IPS DF 4.7 (cell line): ENCODE results near the gene NIPSNAP3A.
"Not testable (repeated sequence)": the region's sequence is repeated elsewhere in the genome, so short reads cannot be mapped to it uniquely, and the experiment has no call there.

Source experiments
- DNase-seq: peaks from one replicate; pipeline ENCODE4 v3.0.0-alpha.2; 2013; ENCODE audit warnings: low spot score; ENCODE audit errors: extremely low read depth

The NIPSNAP3A gene

DNA sequence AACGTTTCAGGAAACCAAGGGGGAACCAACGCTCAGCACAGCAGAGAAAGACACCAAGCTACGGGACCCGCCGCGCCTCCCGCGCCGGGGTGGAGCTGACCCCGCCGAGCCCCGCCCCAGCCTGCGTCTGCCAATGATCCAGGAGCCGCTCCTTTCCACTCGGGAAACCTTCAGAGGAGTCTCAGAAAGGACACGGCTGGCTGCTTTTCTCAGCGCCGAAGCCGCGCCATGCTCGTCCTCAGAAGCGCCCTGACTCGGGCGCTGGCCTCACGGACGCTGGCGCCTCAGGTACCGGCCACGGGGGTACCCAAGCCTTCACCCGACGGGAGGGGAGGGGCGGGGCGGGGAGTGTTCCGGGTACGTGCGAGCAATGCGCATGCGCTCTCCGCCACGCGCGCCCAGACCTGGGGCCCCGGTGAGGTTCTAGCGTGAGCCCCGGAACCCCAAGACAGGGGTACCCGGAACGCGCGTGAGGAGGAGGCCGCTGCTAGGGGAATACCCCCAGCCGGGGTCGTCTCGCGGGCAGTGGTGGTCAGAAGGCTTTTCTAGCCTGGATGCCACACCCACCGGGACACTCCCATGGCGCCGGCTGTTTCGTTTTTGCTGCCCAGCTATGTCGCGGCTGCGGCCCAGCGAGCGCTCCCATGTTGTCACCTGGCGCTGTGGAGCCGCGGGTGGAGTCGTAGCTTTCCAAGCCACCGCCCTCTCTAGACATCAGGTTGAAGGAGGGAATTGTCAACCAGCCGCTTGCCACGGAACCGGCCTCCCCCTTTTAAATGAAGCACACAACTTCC is at the start of gene NIPSNAP3A:
Gene NIPSNAP3A (plus strand): TSS at position 119 of the 794 bp plus-strand sequence. CDS start 110 bp downstream, at position 229.
- DNase-seq, result no peak

DNA sequence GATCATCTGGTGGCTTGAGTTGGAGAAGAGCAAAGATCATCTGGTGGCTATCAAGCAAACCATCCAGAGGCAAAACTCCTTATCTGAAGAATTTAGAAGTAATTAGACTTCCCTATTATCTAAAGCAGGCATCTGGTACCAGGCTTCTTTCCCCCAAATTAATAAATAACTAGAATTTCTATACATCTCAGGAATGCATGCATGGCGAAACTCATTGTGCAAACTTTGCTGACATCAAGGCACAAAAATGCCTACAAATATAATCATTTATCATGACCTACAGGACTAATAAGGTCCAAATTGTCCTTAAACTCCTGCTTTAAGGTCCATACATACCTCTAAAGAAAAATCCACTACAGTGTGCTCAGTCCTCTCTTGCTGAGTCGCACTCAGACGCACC is 47.2 kb upstream of the NIPSNAP3A start:
- DNase-seq, result no peak

DNA sequence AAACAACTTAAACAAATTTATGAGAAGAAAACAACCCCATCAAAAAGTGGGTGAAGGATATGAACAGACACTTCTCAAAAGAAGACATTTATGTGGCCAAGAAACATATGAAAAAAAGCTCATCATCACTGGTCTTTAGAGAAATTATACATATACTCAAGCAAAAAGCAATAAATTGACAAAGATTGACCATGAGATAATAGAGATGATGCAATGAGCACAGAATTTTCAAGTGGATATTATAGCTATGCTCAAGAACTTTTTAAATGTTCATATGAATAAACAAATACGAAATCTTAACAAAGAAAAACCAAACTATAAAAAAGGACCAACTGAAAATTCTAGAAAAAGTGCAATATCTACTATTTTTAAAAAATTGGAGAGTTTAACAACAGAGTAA is 38.7 kb upstream of the NIPSNAP3A start:
- DNase-seq, result not testable (repeated sequence)

DNA sequence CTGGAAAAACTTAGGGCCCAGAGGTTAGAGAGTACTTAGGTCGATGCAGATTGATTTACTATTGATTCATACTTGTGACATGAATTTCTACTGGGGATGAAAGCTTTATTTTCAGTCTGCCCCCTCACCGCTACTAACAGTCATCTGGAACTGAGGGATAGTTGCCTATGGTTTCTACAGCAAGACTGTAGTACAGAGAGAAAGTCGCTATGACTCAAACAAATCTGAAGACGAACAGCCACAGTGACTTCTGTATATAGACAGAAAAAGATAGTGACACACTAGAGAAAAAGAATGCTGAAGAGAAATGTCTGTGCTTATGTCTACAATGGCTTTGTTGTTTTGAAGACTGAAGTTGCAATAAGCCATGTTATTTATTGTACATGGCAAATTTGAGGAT is 35.9 kb upstream of the NIPSNAP3A start:
- no peak for DNase-seq

DNA sequence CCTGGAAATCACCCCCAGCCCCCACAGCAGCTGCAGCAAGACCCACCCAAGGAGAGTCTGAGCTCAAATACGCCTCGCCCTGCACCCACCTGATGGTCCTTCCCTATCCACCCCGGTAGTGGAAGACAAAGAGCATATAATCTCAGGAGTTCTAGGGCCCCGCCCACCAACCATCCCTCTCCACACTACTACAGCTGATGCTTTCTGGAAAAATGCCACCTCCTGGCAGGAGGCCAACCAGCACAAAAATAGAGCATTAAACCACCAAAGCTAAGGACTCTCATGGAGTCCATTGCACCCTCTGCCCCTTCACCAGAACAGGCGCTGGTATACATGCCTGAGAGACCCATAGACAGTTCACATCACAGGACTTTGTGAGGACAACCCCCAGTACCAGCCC is 22.5 kb upstream of the NIPSNAP3A start:
- no peak for DNase-seq

DNA sequence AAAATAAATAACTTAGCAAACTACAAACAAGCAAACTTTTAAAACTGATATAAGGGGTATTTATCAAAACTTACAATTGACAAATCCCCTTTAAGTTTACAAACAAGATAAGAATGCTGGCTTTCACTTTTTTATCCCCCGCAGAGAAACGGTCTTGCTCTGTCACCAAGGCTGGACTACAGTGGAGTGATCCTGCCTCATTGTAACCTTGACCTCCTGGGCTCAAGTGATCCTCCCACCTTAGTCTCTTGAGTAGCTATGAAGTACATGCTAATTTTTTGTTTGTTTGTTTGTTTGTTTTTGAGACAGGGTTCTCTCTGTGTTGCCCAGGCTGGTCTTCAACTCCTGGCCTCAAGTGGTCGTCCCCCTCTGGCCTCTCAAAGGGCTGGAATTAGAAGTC is 9.0 kb upstream of the NIPSNAP3A start:
- DNase-seq, result no peak

DNA sequence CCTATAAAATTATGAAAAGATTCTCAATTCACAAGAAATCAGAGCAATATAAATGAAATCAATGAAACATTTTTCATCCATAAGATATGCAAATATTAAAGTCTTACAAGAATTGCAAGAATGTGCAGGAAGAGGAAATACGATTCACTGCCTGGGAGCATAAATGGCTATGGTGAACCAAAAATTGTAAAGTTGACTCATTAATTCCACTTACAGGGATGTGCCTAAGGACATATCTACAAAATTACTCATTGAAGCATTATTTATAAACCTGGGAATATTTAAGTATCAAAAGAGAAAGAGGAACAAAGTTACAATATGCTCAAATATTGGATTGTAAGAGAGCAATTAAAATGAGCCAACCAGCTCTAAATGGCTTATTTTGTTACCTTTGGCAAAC is 6.9 kb upstream of the NIPSNAP3A start:
- no peak for DNase-seq

DNA sequence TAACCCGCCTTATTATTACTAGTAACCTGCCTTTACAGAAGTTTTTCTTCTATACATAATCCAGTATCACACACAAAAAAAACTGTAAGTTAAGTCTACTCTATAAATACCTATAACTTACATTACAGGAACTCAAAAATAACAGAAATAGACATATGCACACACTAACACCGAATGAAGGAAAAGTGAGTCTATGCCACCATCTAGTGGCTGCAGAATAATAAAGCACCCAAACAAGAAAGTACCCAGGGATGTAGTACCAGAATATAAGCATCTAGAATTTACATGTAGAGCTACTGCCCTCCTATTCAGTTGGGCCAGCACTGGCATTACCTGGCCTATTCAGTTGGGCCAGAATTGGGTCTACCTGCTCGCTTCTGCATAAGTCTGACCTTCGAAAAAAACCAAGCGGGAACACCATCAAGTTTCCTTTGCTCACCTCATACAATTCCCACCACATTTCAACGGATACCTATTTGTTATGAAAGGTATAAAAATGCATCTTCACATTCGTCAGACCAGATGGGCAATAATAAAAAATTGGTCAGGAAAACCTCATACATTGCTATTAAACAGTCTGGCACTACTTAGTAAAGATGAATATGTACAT is 4.0 kb upstream of the NIPSNAP3A start:
- no peak for DNase-seq

DNA sequence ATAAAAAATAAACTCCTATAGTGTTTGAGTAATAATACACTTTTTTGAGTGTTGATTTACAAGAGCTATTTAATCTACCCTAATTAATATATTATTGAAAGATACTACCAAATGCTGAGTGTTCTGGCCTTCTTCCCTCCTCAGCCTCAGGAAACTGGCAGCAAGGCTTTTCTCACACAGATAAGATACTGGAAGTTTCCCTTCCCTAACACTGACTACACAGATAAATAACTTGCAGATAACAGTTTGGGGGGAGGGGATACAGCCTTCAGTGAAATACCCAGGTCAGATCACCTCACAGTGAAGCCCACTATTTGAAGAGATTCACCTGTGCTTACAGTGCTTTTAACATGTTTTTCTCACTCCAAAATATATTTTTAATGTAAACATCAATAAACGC is 1.6 kb upstream of the NIPSNAP3A start:
- no peak for DNase-seq

DNA sequence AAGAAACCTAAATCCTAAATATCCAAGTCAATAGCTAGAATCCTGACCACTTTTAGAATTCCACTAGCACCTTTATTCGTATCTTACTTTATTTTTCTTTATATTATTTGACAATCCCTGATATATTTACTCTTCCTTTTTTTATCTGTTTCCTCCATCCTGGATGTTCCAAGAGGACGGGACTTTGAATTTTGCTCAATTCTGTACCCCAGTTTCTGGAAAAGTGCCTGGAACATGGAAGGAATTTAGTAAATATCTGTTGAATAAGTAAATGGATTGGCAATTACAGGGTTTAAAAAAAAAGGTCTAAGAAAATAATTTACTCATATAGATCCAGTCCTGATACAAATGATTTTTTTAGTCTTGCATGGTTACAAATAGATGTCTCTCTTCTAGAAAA is 1.2 kb upstream of the NIPSNAP3A start:
- no peak for DNase-seq

DNA sequence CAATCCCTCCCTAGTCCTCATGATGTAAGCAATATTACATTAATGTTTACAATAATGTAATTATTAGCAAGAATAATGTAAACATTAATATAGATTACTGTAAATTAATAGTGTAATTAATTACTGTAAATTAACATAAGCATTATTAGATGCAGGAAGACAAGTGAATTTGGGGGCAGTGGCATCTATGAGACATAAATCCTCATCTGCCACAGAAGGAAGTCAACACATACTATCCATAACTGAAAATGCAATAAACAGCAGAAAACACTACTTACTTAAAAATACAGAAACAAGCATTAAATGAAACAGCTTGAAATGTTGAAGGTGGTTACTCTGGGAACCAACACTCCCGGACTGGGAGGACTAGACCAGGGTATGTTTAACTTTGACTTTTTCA is 685 bp upstream of the NIPSNAP3A start:
- no peak for DNase-seq

DNA sequence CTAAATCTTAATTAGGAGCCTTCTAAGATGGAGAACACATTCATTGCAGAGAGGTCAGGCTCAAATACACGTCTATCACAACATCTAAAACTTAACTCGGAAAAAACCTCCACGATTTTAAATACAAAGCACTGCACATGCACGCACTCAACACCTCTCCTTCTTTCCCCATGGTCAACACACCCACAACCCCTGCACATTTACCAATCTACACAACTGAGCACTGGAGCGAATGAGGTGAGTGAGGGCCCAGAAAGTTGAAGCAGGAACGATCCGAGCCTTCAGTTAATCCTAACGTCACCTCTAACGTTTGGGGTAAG is 278 bp upstream of the NIPSNAP3A start:
- DNase-seq, result no peak

DNA sequence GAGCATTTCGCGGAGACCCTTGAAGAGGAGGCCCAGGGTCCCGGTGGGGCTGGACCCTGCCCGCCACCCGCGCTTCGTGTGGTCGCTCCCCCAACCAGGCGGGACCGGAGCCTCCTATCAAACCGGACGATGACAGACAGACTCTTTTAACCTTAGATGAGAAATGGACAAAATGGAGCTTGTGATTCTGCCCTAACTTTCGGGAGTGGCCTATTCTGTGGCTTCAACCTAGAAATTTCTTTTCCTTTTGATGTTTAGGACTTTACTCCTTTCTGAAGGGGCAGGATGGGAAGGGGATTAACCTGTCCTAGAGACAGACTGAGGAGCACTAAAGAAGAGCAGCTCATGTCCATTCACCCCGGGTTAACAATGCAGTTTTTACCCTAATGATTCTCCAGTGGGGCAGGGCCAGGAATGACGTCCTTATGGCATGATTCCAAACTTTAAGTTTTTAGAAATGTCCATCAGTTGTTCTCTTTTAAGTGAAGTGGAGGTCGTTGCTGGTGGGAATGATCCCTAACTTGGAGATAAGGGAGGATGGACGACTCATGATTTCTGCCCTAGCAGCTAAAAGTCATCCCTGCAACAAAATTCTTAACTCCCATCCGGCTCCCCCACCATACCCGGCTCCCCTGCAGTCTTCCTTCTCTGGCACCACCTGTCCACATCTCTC is 1.0 kb downstream of the NIPSNAP3A start:
- DNase-seq, result no peak

DNA sequence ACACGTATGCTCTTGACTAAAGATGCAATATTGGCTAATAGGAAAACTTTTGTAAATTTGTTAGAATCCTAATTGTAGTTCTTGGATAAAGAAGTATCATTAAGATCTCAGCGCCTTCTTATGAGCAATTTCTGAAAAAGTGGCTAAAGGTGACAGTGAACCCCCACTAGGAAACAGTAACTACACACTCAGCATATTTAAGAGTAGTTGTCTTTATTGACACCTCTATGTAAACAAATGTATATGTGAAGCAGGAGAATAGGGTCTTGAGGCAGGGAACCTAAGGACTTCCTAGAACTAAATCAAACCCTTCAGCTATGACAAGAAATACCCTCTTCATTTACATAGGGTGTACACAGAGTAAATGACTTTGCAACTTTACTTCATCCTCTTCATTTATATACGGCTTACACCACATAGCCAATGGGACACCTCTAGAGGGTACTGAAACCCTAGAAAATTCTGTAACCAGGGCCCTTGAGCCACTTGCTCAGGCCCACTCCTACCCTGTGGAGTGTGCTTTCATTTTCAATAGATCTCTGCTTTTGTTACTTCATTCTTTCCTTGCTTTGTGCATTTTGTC is 2.8 kb downstream of the NIPSNAP3A start:
- no peak for DNase-seq

DNA sequence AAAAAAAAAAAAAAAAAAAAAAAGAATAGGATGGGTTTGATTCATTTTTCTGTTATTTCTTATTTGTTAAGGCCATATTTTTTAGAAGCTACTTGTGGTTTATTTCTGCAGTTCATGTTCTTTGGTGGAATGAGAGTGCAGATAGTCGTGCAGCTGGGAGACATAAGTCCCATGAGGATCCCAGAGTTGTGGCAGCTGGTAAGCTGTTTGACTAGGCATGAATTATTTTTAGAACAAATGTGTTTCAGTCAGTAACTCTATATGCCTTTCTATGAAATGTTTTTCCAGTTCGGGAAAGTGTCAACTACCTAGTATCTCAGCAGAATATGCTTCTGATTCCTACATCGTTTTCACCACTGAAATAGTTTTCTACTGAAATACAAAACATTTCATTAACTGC is 11.5 kb downstream of the NIPSNAP3A start:
- DNase-seq, result no peak

DNA sequence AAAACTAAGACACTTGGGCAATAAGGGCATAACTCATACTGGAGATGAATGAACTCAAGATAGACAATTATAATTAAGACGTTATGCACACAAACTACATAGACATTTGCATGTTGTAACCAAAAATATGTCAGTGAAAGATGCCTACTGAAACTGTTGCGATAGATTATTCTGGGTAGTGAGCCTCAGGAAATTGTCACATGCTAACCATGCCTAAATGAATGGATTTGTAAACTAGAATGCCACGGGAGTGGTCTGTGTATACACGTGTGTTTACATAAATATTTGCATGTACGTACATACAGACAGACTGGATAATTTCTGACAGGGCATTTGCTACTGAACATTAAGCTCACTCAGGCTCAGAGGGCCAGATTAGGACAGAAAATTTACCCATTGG is 17.7 kb downstream of the NIPSNAP3A start:
- DNase-seq, result no peak

DNA sequence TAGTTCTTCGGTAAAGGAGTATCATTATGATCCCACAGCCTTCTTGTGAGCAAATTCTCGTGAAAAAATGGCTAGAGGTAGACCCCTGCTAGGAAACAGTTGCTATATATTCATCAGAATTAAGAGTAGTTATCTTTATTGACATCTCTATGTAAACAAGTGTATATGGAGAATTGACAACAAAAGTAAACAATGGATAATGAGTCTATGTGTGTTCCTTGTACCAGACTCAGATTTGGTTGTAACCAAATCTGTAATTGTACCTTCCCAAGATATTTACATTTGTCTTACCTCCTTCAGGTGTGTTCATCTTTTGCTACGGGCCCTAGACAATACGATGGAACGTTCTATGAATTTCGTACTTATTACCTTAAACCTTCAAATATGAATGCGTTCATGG is 18.5 kb downstream of the NIPSNAP3A start:
- no peak for DNase-seq

DNA sequence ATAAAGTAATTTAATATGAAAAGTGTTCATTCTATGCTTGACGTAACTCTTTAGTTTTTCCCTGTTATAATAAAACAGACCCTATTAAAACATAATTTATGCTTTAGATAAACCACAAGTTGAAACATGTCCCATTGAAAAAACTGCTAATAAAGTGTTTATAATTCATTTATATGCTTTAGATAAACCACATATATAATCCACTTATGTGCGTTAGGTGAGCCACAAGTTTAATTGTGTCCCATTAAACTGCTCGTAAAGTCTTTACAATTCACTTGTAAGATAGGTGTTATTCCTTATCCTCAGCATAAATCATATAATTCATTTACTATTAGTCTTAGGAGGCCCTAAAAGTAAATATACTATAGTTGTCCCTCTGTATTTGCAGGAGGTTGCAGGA is 20.0 kb downstream of the NIPSNAP3A start:
- DNase-seq, result no peak

DNA sequence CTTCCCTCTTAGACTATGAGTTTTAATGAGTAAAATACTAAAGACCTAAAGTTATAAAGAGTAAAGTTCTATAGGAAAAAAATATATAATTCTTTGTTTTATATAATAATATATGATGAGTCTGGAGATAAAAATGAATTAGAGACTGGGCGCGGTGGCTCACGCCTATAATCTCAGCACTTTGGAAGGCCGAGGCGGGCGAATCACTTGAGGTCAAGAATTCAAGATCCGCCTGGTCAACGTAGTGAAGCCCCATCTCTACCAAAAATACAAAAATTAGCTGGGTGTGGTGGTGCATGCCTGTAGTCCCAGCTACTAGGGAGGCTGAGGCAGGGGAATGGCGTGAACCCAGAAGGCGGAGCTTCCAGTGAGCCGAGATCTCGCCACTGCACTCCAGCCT is 21.5 kb downstream of the NIPSNAP3A start:
- DNase-seq, result not testable (repeated sequence)

DNA sequence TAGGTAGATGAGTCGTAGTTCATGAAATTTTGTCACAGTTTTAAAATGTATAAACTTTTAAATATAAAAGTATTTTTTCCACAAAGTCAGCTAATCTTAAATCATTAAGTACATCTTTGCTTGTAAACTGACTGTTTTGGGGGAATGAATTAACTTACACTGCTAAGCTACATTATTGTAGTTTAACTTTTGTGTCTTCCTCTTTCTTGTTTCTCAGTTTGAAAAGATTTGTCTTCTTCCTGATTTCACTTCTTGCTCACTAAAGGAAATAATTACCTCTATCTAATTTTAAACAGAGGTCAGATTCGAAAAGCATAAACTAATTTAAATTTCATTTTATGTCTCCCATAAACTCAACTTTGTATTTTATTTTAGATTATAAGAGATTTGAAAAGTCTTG is 22.2 kb downstream of the NIPSNAP3A start:
- no peak for DNase-seq

DNA sequence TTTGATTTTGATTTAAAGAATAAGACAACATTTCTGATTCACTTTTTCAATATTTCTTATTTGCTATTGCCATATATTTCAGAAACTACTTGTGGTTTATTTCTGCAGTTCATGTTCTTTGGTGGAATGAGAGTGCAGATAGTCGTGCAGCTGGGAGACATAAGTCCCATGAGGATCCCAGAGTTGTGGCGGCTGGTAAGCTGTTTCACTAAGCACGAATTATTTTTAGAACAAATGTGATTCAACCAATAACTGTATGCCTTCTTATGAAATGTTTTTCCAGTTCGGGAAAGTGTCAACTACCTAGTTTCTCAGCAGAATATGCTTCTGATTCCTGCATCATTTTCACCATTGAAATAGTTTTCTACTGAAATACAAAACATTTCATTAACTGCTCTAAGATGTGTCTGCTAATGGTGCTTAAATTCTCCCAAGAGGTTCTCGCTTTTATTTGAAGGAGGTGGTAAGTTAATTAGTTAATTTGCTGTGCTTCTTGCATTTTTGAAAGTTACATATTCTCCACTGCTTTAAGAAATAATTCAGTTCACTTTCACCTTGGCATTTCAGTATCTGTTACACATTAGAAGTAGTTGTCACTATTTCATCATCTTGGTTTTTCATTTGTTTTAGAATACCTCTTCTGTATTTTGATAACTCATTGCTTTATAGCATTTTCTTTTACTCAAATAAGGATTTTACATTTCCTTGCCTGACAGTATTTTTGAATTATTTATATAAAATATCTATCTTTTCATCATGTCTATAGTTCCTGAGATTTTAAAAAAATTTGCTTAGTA is 25.4 kb downstream of the NIPSNAP3A start:
- no peak for DNase-seq

DNA sequence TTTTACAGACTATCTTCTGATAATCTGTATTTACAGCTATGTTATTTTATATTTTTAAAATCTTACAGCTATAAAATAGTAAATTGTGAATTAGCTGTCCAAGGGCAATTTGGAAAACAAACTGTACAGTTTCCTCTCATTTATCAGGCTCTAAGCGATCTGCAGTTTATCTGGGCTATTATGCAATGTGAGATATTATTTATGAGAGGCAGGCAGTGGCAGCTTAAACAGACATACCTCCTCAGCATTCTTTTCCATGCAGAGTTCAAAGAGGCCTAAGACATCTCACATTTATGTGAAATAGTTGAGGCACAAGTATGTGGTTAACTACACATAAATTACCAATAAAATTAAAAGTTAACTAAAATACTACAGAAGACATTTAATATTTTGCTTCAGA is 26.6 kb downstream of the NIPSNAP3A start:
- no peak for DNase-seq
